Measurements from ENCODE around the gene RSRC1. TPM values are rescaled to one million over a fixed set of nuclear protein-coding genes. Genes with fewer than 3 reads are reported as not detected.

The RSRC1 gene
- total and polyA plus RNA-seq, 2 donors (not counting 1 experiment from before 2014, with no cell fraction given) = 4.5 to 54.6 TPM

DNA sequence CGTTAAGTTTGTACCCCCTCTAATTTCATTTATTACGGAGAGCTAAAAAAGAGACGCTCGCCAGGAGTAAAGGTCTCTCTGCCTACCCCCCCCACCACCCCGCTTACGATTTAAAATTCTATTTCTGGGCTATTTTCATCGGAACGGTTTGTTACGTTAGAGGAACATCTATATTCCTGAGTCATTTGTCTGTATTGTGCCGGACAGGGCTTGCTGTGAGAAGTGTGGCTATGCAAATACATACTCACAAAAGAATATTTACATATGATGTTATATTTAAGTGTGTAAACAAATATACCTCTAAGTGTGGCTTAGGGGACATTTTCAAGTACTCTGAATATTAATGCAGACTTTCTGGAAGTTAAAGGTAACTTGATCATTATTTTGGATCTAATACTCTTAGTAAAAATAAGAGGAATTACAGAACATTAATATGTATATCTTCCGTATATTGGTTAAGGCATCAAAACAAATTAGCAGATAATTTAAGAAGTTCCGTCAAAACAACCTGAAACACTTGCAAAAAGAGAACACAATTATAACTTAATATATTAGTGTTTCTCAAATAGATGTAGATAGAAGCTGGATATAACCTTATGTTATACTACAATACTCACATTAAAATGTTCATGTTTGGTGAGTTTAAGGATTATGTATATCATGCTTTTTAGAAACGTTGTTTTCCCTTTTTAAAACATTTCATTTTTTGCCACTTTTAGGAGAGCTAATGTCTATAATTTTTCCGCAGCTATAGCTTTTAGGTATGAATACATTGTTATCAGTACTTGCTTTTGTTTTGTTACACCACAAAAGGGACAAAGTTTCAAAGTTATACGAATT is 2.1 kb upstream of the RSRC1 start:
- Histone ChIP-seq H3K27me3 (replicated peaks in 1 of 4; ENCODE audit: control extremely low read depth in 1 of 4, control insufficient read depth in 3 of 4, insufficient read depth in 4 of 4, low read length in 3 of 4) (peaks cover 4 to 60% (median 55%) of the 10 kb centered on the region in 4 experiments), H4K20me1 (ENCODE audit: control insufficient read depth, insufficient read depth, low read length, poor library complexity, severe bottlenecking) (peaks cover 20% of the 10 kb centered on the region), H3K4me2 (replicated peaks; ENCODE audit: low read depth, low read length, poor library complexity, severe bottlenecking) (no peak overlapping the region), H3K9ac (ENCODE audit: low read length) (no peak overlapping the region), H3K36me3 (replicated peaks in 1 of 2; ENCODE audit: control extremely low read depth in 1 of 2, control insufficient read depth in 1 of 2, extremely low read depth in 1 of 2, insufficient read depth in 2 of 2, low read length in 1 of 2) (no peaks in the 10 kb centered on the region), H3K4me1 (ENCODE audit: control insufficient read depth in 2 of 2, insufficient read depth in 2 of 2, low read length in 2 of 2) (peaks cover 57 to 74% of the 10 kb centered on the region in 2 donors), H3K27ac (ENCODE audit: low read length in 2 of 2) (no peak overlapping the region), H3K9me3 (ENCODE audit: control extremely low read depth in 1 of 3, control insufficient read depth in 2 of 3, insufficient read depth in 1 of 3, low read length in 2 of 3) (peaks cover 0 to 36% (median 22%) of the 10 kb centered on the region in 3 donors), H2AFZ (ENCODE audit: insufficient read depth, low read depth, low read length, poor library complexity, severe bottlenecking) (no peak overlapping the region), H3K79me2 (ENCODE audit: control insufficient read depth, insufficient read depth, low read length) (peaks cover 32% of the 10 kb centered on the region), H3K4me3 (ENCODE audit: control extremely low read depth in 1 of 5, extremely low read depth in 1 of 5, insufficient read depth in 1 of 5, low read depth in 2 of 5, low read length in 4 of 5) (no peak overlapping the region)
- CTCF ChIA-PET = no interaction called here
- no peak overlapping the region for H3K4me3 Mint-ChIP-seq
- ATAC-seq (ENCODE audit: low read depth) (no peak), DNase-seq (peak; percentile 31)
- H3K27me3 Mint-ChIP-seq = peaks cover 55% of the 10 kb centered on the region
- no peak for TF ChIP-seq EZH2 (IDR thresholded peaks at IDR 0.05; ENCODE audit: borderline replicate concordance, insufficient read depth, low read depth, low read length, poor library complexity, severe bottlenecking)
- TF ChIP-seq, protein P1, sequence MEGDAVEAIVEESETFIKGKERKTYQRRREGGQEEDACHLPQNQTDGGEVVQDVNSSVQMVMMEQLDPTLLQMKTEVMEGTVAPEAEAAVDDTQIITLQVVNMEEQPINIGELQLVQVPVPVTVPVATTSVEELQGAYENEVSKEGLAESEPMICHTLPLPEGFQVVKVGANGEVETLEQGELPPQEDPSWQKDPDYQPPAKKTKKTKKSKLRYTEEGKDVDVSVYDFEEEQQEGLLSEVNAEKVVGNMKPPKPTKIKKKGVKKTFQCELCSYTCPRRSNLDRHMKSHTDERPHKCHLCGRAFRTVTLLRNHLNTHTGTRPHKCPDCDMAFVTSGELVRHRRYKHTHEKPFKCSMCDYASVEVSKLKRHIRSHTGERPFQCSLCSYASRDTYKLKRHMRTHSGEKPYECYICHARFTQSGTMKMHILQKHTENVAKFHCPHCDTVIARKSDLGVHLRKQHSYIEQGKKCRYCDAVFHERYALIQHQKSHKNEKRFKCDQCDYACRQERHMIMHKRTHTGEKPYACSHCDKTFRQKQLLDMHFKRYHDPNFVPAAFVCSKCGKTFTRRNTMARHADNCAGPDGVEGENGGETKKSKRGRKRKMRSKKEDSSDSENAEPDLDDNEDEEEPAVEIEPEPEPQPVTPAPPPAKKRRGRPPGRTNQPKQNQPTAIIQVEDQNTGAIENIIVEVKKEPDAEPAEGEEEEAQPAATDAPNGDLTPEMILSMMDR (IDR thresholded peaks at IDR 0.05) = no peak
- POLR2A ChIA-PET = no interaction called here
- no peak overlapping the region for H3K27ac Mint-ChIP-seq
- H3K4me1 Mint-ChIP-seq = peaks cover 56% of the 10 kb centered on the region
- no peaks in the 10 kb centered on the region for H3K9me3 Mint-ChIP-seq (ENCODE audit: insufficient read depth)
- WGBS (ENCODE audit: insufficient coverage) = no CpG with 5 or more reads among the region's 15 CpGs
- intact Hi-C loops (cut with micrococcal nuclease) = no loop called here

- H3K27ac ChIP-seq (ENCODE audit: low read length in 2 of 2) = no peak overlapping the region
- ATAC-seq (ENCODE audit: low read depth) (no peak), DNase-seq (peak; percentile 24)
- intact Hi-C loops (cut with micrococcal nuclease) = no loop called here
- peaks cover 4 to 53% (median 48%) of the 10 kb centered on the region in 4 experiments for H3K27me3 ChIP-seq (replicated peaks in 1 of 4; ENCODE audit: control extremely low read depth in 1 of 4, control insufficient read depth in 3 of 4, insufficient read depth in 4 of 4, low read length in 3 of 4)
- peaks cover 51 to 67% of the 10 kb centered on the region in 2 donors for H3K4me1 ChIP-seq (ENCODE audit: control insufficient read depth in 2 of 2, insufficient read depth in 2 of 2, low read length in 2 of 2)
- Mint-ChIP-seq H3K4me1 (peaks cover 53% of the 10 kb centered on the region), H3K4me3 (no peak overlapping the region), H3K27ac (peak overlapping the region; percentile 6), H3K9me3 (ENCODE audit: insufficient read depth) (no peaks in the 10 kb centered on the region), H3K27me3 (peaks cover 50% of the 10 kb centered on the region)
- H3K36me3 ChIP-seq (replicated peaks in 1 of 2; ENCODE audit: control extremely low read depth in 1 of 2, control insufficient read depth in 1 of 2, extremely low read depth in 1 of 2, insufficient read depth in 2 of 2, low read length in 1 of 2) = no peaks in the 10 kb centered on the region
- ChIA-PET POLR2A (interaction anchor here (1.6 kb wide), 1 partner anchor 9 kb away, joined by 6 read pairs; no protein-coding TSS in a partner anchor), CTCF (interaction anchor here (0.8 to 2.0 kb wide), 3 partner anchors 9 to 14 kb away, joined by 4 to 8 read pairs (median 5); no protein-coding TSS in a partner anchor)
- H2AFZ ChIP-seq (ENCODE audit: insufficient read depth, low read depth, low read length, poor library complexity, severe bottlenecking) = no peak overlapping the region
- no peak overlapping the region for H3K4me3 ChIP-seq (ENCODE audit: control extremely low read depth in 1 of 5, extremely low read depth in 1 of 5, insufficient read depth in 1 of 5, low read depth in 2 of 5, low read length in 4 of 5)
- H4K20me1 ChIP-seq (ENCODE audit: control insufficient read depth, insufficient read depth, low read length, poor library complexity, severe bottlenecking) = peaks cover 23% of the 10 kb centered on the region
- no CpG with 5 or more reads among the region's 2 CpGs for WGBS (ENCODE audit: insufficient coverage)
- no peak for TF ChIP-seq EZH2 (IDR thresholded peaks at IDR 0.05; ENCODE audit: borderline replicate concordance, insufficient read depth, low read depth, low read length, poor library complexity, severe bottlenecking)
- TF ChIP-seq, protein P1 (IDR thresholded peaks at IDR 0.05) = no peak
- peaks cover 0 to 33% (median 19%) of the 10 kb centered on the region in 3 donors for H3K9me3 ChIP-seq (ENCODE audit: control extremely low read depth in 1 of 3, control insufficient read depth in 2 of 3, insufficient read depth in 1 of 3, low read length in 2 of 3)
- no peak overlapping the region for H3K4me2 ChIP-seq (replicated peaks; ENCODE audit: low read depth, low read length, poor library complexity, severe bottlenecking)
- H3K79me2 ChIP-seq (ENCODE audit: control insufficient read depth, insufficient read depth, low read length) = peaks cover 39% of the 10 kb centered on the region
- no peak overlapping the region for H3K9ac ChIP-seq (ENCODE audit: low read length)
Measured at GRCh38 chr3:158108445-158108985, 1.4 kb upstream of the RSRC1 start.
